A204.1 (cell line): ENCODE measurements around the gene GPHN.
A peak's percentile ranks its signal among the peaks of the same experiment; 100 is the strongest.
"Not testable (repeated sequence)": the region's sequence is repeated elsewhere in the genome, so short reads cannot be mapped to it uniquely, and the experiment has no call there.

Experiments
- FAIRE-seq: peaks from 2 replicates; lab custom pipeline; 2012; peaks lifted over from hg19 to GRCh38; lab: Jason Lieb, UNC

The GPHN gene

GRCh38 chr14:67060546-67060945 is 552.6 kb downstream of the GPHN start:
- FAIRE-seq: no peak

DNA sequence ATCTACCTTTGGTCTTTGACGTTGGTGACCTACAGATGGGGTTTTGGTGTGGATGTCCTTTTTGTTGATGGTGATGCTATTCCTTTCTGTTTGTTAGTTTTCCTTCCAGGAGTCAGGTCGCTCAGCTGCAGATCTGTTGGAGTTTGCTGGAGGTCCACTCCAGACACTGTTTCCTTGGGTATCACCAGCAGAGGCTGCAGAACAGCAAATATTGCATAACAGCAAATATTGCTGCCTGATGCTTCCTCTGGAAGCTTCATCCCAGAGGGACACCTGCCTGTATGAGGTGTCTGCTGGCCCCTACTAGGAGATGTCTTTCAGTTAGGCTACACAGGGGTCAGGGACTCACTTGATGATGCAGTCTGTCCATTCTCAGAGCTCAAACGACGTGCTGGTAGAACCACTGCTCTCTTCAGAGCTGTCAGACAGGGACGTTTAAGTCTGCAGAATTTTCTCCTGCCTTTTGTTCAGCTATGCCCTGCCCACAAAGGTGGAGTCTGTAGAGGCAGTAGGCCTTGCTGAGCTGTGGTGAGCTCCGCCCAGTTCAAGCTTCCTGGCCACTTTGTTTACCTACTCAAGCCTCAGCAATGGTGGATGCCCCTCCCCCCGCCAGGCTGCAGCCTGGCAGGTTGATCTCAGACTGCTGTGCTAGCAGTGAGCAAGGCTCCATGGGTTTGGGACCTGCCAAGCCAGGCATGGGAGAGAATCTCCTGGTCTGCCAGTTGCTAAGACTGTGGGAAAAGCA is 559.3 kb downstream of the GPHN start:
- FAIRE-seq: not testable (repeated sequence)

DNA sequence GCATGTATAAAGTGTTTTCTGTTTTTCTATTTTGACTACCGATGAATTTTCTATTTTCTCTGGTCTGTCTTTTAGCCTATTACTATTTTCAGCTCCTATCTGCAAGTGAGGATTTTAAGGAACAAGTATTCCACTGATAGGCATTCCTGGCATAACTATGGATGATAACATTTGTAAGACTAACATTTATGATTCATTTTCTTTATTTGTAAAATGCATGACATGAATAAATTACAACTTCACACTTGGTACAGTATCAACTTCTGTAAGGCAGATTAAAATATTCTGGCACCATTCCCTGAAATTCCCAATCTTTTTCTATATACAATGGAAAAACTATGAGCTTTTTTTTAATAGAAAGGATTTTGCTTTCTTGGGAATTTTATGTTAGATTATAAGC is 560.3 kb downstream of the GPHN start:
- no peak for FAIRE-seq

DNA sequence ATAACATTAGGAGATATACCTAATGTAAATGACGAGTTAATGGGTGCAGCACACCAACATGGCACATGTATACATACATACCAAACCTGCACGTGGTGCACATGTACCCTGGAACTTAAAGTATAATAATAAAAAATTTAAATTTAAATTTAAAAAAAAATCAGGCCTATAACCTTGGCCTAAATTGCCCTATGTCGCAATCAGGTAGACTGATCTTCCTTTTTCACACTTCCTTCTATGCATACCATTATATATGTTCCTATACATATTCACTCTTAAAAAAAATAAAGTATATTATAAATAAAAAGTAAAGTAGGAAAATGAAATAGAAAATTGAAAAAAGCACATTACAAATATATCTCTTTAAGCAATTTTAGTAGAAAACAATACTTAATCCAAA is 563.6 kb downstream of the GPHN start:
- no peak for FAIRE-seq

DNA sequence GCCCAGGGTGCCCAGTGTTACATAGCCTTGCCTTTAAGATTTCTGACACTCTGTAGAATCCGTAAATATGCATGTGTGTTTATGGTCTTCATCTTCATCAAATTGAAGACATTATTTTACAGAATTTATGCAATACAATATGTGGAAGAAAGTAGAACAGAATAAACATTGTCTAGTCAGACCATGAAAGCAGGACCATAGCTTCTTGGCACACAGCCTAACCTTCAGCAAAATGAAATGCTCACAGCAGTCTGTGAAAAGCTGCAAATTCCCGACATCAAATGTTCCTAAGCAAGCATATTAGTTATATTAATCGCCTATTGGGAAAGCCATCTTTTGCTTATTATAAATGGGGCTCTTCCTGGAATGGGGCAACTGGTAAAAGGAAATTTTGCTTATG is 570.0 kb downstream of the GPHN start:
- no peak for FAIRE-seq

DNA sequence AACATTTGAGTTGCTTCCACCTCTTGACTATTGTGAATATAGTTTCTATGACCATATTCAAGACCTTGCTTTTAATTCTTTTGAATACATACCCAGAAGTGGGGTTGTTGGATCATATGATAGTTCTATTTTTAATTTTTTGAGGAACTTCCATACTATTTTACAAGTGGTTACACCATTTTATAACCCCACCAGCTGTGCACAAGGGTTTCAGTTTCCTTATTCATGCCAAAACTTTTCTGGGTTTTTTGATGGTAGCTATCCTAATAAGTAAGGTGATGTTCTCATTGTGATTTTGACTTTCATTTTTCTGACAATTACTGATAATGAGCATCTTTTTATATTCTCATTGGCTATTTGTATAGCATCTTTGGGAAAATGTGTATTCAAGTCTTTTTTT is 571.9 kb downstream of the GPHN start:
- no peak for FAIRE-seq

DNA sequence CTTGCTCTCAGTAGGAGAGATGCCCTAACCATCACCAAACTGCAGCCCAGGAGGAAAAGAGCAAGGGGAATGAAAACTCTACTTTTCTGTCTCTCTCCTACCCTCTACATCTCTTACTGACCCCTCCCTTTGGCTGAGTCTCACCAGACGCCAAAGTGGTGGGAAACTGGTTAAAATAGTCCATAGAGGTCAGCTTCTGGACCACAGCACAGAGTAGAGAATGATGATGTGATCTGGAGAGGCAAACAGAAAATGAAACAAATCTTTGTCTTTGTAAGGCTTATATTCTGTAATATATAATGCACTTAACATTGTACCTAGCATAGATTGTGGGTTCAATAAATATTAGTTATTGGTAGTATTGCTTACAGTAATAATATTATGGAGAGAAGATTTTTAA is 600.3 kb downstream of the GPHN start:
- FAIRE-seq: no peak

- no peak for FAIRE-seq
Measured at GRCh38 chr14:67111022-67111421, 603.1 kb downstream of the GPHN start.

GRCh38 chr14:67112344-67112743 is 604.4 kb downstream of the GPHN start:
- no peak for FAIRE-seq

DNA sequence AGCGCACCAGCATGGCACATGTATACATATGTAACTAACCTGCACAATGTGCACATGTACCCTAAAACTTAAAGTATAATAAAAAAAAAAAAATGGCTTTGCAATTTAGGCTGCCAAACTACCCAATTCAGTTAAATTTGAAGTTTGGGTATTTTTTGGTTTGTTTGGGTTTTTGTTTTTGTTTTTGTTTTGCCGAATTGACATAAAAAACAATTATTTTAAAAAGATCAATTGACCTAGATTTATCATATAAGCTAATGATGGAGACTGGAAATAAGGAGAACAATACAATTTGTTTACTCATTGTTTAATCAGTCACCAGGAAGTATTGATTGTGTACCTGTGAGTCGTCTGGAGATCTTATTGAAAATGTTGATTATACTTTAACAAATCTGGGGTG is 619.2 kb downstream of the GPHN start:
- no peak for FAIRE-seq

DNA sequence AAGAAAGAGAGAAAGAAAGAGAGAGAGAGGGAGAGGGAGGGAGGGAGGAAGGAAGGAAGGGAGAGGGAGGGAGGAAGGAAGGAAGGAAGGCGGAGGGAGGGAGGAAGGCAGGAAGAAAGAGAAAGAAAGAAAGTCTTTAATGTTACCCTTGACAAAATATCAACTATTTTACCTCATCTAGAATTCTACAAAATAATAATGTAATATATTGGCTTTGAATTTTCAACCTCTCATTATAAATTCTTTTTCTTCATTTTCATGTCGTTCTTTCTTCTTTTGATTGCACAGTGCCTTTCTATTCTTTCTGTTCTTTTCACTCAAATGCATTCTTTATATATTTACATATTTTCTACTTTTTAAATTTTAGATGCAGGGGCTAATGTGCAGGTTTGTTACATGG is 621.8 kb downstream of the GPHN start:
- FAIRE-seq: no peak

DNA sequence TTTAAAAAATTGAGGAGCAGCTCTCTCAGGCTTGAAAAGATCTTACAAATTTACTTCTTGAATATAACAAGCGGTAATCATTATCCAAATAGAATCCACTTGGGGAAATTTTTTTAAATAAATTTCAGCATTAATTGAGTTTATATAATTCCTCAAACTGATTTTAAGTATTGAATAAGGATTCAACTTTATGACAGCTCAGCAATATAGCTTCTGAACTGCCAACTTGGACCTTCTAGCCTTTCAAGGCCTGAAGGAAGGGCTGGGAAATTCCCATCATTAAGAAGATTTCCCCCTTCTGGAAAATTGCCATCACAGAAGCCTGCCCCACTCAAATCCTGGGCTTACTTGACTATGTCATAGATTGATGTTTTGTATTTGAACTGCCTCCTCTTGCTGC is 623.7 kb downstream of the GPHN start:
- FAIRE-seq: no peak

DNA sequence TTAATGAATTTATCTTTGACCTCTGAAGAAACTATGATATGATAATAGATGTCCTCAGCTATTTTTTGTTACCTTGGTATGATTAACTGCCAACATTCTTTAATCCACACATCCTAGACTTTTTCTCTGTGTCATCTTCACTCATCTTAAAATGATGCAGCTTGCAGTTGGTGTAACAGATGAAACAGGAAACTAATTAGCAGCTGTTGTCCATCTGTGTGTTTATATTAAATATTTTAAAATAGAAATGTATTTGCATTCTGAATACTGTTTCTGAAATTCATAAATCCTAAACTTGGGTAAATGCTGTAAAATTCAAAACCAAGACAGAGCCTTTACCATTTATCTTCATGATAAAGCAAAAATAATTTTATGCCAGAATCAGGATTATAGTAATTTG is 625.2 kb downstream of the GPHN start:
- no peak for FAIRE-seq

GRCh38 chr14:67133595-67134441 is 625.9 kb downstream of the GPHN start:
- FAIRE-seq: no peak

- FAIRE-seq: peak; percentile 95
Measured at GRCh38 chr14:67137744-67138371, 629.9 kb downstream of the GPHN start.

GRCh38 chr14:67140556-67140955 is 632.6 kb downstream of the GPHN start:
- FAIRE-seq: no peak

GRCh38 chr14:67141146-67141900 is 633.4 kb downstream of the GPHN start:
- no peak for FAIRE-seq

GRCh38 chr14:67151082-67151666 is 643.2 kb downstream of the GPHN start:
- peak; percentile 14 for FAIRE-seq

- no peak for FAIRE-seq
Measured at GRCh38 chr14:67158566-67158965, 650.6 kb downstream of the GPHN start.

- FAIRE-seq: no peak
Measured at GRCh38 chr14:67162385-67162784, 654.4 kb downstream of the GPHN start.

- FAIRE-seq: peak; percentile 97
Measured at GRCh38 chr14:67166450-67166853, 658.5 kb downstream of the GPHN start.
